NOMO-1 (cell line): ENCODE results near the gene HS6ST3.

Experiments used
- DNase-seq, 2 experiments: peaks; one replicate each; lab custom pipeline; 2025; ENCODE audit not compliant: unreplicated experiment in 2 of 2; lab: John Stamatoyannopoulos, UW

The HS6ST3 gene

GRCh38 chr13:96294930-96295881, 205.3 kb downstream of the HS6ST3 start:
- no peak for DNase-seq

GRCh38 chr13:96297360-96297759, 207.5 kb downstream of the HS6ST3 start:
- no peak for DNase-seq

GRCh38 chr13:96299235-96299634, 209.3 kb downstream of the HS6ST3 start:
- DNase-seq, result no peak

- no peak for DNase-seq
These were observed 218.7 kb downstream of the HS6ST3 start for GRCh38 chr13:96308568-96308967.

GRCh38 chr13:96314974-96315373, 225.1 kb downstream of the HS6ST3 start:
- no peak for DNase-seq

GRCh38 chr13:96338030-96338429, 248.1 kb downstream of the HS6ST3 start:
- no peak for DNase-seq

- DNase-seq, result no peak
These were observed 252.4 kb downstream of the HS6ST3 start for GRCh38 chr13:96342286-96342685.

- DNase-seq, result no peak
These were observed 253.1 kb downstream of the HS6ST3 start for GRCh38 chr13:96342852-96343465.

- DNase-seq, result no peak
These were observed 257.0 kb downstream of the HS6ST3 start for GRCh38 chr13:96346921-96347320.

GRCh38 chr13:96373597-96373996, 283.7 kb downstream of the HS6ST3 start:
- DNase-seq, result no peak

GRCh38 chr13:96377835-96378234, 287.9 kb downstream of the HS6ST3 start:
- DNase-seq, result no peak

GRCh38 chr13:96379967-96380366, 290.1 kb downstream of the HS6ST3 start:
- no peak for DNase-seq

GRCh38 chr13:96381681-96382080, 291.8 kb downstream of the HS6ST3 start:
- no peak for DNase-seq

- no peak for DNase-seq
These were observed 298.7 kb downstream of the HS6ST3 start for GRCh38 chr13:96388598-96388997.

GRCh38 chr13:96391606-96392005, 301.7 kb downstream of the HS6ST3 start:
- DNase-seq, result no peak

- DNase-seq, result no peak
These were observed 307.9 kb downstream of the HS6ST3 start for GRCh38 chr13:96397807-96398206.

GRCh38 chr13:96398486-96398885, 308.6 kb downstream of the HS6ST3 start:
- DNase-seq, result no peak

GRCh38 chr13:96403241-96403640, 313.3 kb downstream of the HS6ST3 start:
- no peak for DNase-seq

GRCh38 chr13:96403651-96404050, 313.7 kb downstream of the HS6ST3 start:
- DNase-seq, result no peak

- no peak for DNase-seq
These were observed 326.0 kb downstream of the HS6ST3 start for GRCh38 chr13:96415831-96416385.

- no peak for DNase-seq
These were observed 328.2 kb downstream of the HS6ST3 start for GRCh38 chr13:96417939-96418685.
